HG03575 (cell line): ENCODE results near the gene RPS19.

Experiments used
- ATAC-seq: cut with Tn5 transposase; IDR thresholded peaks from one replicate; pipeline ENCODE4 v1.9.1; 2021; ENCODE audit not compliant: unreplicated experiment, insufficient number of reproducible peaks, low FRiP score; ENCODE audit errors: extremely low read depth

Gene RPS19

GRCh38 chr19:41853344-41853743, 6.7 kb upstream of the RPS19 start:
- no peak for ATAC-seq

GRCh38 chr19:41853768-41854167, 6.3 kb upstream of the RPS19 start:
- ATAC-seq: no peak

GRCh38 chr19:41859213-41859617, 840 bp upstream of the RPS19 start:
- no peak for ATAC-seq

- ATAC-seq: no peak
These were observed 512 bp downstream of the RPS19 start for GRCh38 chr19:41860419-41861115.

GRCh38 chr19:41861116-41861768, 1.2 kb downstream of the RPS19 start:
- ATAC-seq: no peak

GRCh38 chr19:41861846-41862245, 1.8 kb downstream of the RPS19 start:
- ATAC-seq: no peak

- ATAC-seq: no peak
These were observed 2.5 kb downstream of the RPS19 start for GRCh38 chr19:41862445-41862986.

GRCh38 chr19:41863209-41863931, 3.3 kb downstream of the RPS19 start:
- ATAC-seq: no peak

GRCh38 chr19:41864374-41864773, 4.3 kb downstream of the RPS19 start:
- ATAC-seq: no peak

GRCh38 chr19:41866284-41866683, 6.2 kb downstream of the RPS19 start:
- ATAC-seq: no peak

GRCh38 chr19:41868120-41868988, 8.3 kb downstream of the RPS19 start:
- no peak for ATAC-seq

- ATAC-seq: no peak
These were observed 8.9 kb downstream of the RPS19 start for GRCh38 chr19:41868989-41869300.

GRCh38 chr19:41869374-41869955, 9.4 kb downstream of the RPS19 start:
- ATAC-seq: no peak

- no peak for ATAC-seq
These were observed 10.4 kb downstream of the RPS19 start for GRCh38 chr19:41870401-41870873.

GRCh38 chr19:41871573-41872383, 11.7 kb downstream of the RPS19 start:
- no peak for ATAC-seq

- ATAC-seq: no peak
These were observed 12.3 kb downstream of the RPS19 start for GRCh38 chr19:41872384-41872774.

GRCh38 chr19:41872775-41873647, 13.0 kb downstream of the RPS19 start:
- no peak for ATAC-seq
